ENCODE data around the gene PAX8.

PAX8 gene

GRCh38 chr2:113180131-113180946, 98.4 kb downstream of the PAX8 start:
- DNase-seq: no peak

- DNase-seq: no peak
Measured at GRCh38 chr2:113179446-113180045, 99.2 kb downstream of the PAX8 start.

- peak; percentile 58 for DNase-seq
Measured at GRCh38 chr2:113178891-113179290, 99.8 kb downstream of the PAX8 start.

GRCh38 chr2:113178069-113178746, 100.5 kb downstream of the PAX8 start:
- no peak for DNase-seq

GRCh38 chr2:113176696-113177355, 101.9 kb downstream of the PAX8 start:
- DNase-seq: no peak

GRCh38 chr2:113175736-113176695, 102.7 kb downstream of the PAX8 start:
- peak; percentile 30 for DNase-seq

- DNase-seq: peak; percentile 65
Measured at GRCh38 chr2:113175042-113175628, 103.6 kb downstream of the PAX8 start.

- DNase-seq: no peak
Measured at GRCh38 chr2:113174376-113174750, 104.4 kb downstream of the PAX8 start.

- DNase-seq: peak; percentile 84
Measured at GRCh38 chr2:113173542-113174375, 105.0 kb downstream of the PAX8 start, which contains the start of gene PSD4. Gene PSD4 (plus strand): TSS chr2:113173971. CDS start chr2:113182457, 8,486 bp downstream.

GRCh38 chr2:113172721-113173541, 105.8 kb downstream of the PAX8 start:
- DNase-seq: no peak

GRCh38 chr2:113171334-113172075, 107.2 kb downstream of the PAX8 start:
- no peak for DNase-seq

GRCh38 chr2:113169586-113169985, 109.1 kb downstream of the PAX8 start:
- no peak for DNase-seq

- no peak for DNase-seq
Measured at GRCh38 chr2:113169002-113169530, 109.7 kb downstream of the PAX8 start.

GRCh38 chr2:113167962-113168340, 110.8 kb downstream of the PAX8 start:
- DNase-seq: no peak

- DNase-seq: peak; percentile 43
Measured at GRCh38 chr2:113167115-113167932, 111.4 kb downstream of the PAX8 start.

GRCh38 chr2:113166187-113166645, 112.5 kb downstream of the PAX8 start:
- no peak for DNase-seq
